Activated T-cell treated with anti-CD3 and anti-CD28 coated beads for 1 hour (primary cell): ENCODE measurements around the gene DNM3.
"Not testable (repeated sequence)": the region's sequence is repeated elsewhere in the genome, so short reads cannot be mapped to it uniquely, and the experiment has no call there.

Experiments
- DNase-seq: peaks from one replicate; pipeline ENCODE4 v3.0.0-alpha.2; 2020; ENCODE audit warnings: low read depth

Gene DNM3

GRCh38 chr1:172360985-172361384, 519.7 kb downstream of the DNM3 start:
- DNase-seq: no peak

DNA sequence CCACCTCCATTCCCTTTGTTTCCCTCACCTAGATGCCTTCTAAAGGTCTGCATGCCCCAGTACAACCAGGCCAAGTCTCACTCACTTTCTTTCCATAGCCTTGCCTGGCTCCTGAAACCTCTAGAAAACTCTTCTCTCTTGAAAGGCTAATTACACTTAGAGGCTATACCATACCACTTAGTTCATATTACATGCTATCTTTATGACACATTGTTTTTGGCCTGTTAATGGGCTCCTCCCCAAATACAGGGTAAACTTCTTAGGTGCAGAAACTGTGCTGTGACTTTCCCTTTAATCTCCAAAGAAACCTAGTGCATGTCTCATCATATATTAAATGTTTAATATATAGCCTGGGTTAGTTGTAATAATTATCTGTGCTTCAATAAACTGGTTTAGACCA, 522.6 kb downstream of the DNM3 start:
- DNase-seq: no peak

GRCh38 chr1:172371646-172372045, 530.3 kb downstream of the DNM3 start:
- not testable (repeated sequence) for DNase-seq

DNA sequence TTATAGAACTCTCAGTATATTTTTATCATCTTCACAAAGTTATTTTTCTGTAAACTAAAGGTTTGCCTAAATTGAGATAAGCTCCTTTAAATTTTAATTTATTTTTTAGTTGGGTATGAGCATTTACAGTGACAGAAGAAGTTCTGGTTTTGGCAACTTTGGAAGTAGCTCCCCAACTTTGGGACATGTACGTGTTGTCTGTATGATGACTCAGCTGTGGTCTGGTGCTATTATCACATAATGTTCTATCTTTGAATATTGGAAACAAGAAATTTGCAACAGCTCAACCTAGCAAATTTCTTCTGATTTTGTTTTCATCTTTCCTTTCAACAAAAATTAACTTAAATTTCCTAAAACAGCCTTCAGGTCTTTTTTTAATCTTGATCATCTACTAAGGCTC, 532.6 kb downstream of the DNM3 start:
- no peak for DNase-seq

- no peak for DNase-seq
Observed at GRCh38 chr1:172375211-172375631, 533.9 kb downstream of the DNM3 start.

GRCh38 chr1:172376431-172376830, 535.1 kb downstream of the DNM3 start:
- no peak for DNase-seq

GRCh38 chr1:172377565-172377964, 536.3 kb downstream of the DNM3 start:
- DNase-seq: no peak

GRCh38 chr1:172378109-172378760, 536.9 kb downstream of the DNM3 start:
- no peak for DNase-seq

DNA sequence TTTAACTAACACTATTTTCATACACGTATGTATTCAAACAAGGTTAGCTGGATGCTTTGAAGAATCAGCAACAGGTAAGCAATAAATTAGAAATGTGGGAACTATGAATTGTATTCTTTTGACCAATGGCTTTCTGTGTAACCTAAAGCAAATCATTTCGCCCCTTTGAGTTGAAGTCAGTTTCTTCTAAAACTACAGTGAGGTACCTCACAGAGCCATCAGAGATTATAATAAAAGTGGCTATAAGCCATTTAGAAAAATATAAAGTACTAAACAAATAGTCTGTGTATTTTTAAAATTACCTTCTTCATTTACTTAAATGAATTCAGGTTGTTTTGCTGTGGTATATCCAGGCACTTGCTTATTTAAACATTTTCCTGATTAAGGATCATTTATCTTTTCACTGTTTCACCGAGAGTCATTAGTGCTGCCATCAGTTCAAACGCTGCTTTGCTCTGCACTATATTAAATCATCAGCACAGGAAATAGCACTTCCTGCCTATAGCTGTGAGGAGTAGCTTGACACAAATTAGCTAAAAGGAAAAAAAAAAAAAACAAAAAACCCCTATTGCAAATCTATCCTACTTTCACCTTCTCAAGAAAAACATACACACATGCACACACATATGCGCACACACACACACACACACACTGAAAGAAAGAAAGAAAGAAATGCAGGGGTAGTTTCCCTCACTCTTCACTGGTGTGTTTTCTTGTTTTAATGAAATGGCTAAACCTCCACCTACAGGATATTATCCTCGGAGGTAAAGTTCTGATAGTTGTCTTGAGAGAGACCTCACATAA, 539.3 kb downstream of the DNM3 start:
- no peak for DNase-seq

- DNase-seq: no peak
Observed at GRCh38 chr1:172381946-172382345, 540.6 kb downstream of the DNM3 start.

GRCh38 chr1:172382406-172382805, 541.1 kb downstream of the DNM3 start:
- no peak for DNase-seq

DNA sequence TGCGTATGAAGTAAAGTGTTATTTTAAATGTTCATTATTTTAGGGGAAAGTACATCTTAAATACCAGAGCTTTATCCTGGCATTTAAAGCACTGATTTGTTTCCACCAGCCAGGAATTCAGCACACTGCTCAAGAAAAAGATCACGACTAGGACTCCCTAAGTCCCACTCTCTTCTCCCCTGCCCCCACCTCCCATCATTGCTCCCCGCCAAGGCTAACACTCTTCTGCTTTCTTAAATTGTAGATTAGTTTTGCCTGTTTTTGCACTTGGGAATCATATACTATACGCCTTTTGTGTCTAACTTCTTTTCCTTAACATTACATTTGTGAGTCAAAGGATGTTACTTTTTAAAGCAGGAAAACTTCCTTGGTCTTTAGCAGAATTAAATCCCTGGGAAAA, 541.7 kb downstream of the DNM3 start:
- DNase-seq: no peak

- DNase-seq: no peak
Observed at GRCh38 chr1:172383536-172383935, 542.2 kb downstream of the DNM3 start.

- DNase-seq: no peak
Observed at GRCh38 chr1:172384656-172385055, 543.4 kb downstream of the DNM3 start.

GRCh38 chr1:172386046-172386445, 544.7 kb downstream of the DNM3 start:
- DNase-seq: no peak

DNA sequence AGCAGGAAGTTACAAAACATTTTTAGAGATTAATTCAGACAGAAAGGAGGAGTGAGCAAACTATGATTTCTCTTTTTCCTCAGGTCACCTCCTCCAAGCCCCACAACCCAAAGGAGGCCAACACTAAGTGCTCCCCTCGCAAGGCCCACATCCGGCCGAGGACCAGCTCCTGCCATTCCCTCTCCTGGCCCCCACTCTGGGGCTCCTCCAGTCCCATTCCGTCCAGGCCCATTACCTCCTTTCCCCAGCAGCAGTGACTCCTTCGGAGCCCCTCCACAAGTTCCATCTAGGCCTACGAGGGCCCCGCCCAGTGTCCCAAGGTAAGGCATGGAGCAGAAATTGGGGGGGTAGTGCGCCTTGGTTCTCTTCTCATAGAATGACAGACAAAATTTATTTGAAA, 547.2 kb downstream of the DNM3 start:
- no peak for DNase-seq

DNA sequence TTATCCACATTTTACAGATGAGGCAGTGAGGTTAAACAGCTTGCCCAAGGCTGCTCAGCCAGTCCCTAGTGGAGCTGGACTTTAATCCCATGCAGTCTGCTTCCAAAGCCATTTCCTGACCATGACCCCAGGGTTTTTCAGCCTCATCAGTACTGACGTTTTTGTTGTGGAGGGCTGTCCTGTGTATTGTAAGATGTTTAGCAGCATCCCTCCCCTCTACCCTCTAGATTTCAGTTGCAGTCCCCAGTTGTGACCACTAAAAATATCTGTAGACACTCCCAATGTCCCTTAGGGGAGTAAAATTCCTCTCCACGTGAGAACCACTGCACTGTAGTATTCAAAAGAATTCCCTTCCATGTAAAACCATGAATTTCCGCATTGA, 549.0 kb downstream of the DNM3 start:
- DNase-seq: no peak

- DNase-seq: no peak
Observed at GRCh38 chr1:172390683-172391551, 549.6 kb downstream of the DNM3 start.

DNA sequence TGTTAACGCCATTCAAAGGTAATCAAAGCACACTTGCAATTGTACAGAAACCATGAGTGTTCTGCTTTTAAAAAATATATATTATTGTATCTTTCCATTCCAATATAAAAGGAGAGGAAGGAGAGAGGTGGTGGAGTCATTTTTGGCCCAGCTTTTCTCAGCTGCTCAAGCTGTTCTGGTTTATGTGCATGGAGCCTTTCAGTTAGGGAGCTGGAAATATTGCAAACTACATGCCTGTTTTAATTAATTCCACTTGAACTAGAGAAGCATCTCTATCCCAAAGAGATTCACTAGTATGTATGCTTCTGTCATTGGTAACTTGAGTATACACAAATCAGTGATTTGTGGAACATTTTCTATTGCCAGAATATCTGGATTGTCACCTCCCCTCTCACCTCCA, 550.7 kb downstream of the DNM3 start:
- DNase-seq: no peak

DNA sequence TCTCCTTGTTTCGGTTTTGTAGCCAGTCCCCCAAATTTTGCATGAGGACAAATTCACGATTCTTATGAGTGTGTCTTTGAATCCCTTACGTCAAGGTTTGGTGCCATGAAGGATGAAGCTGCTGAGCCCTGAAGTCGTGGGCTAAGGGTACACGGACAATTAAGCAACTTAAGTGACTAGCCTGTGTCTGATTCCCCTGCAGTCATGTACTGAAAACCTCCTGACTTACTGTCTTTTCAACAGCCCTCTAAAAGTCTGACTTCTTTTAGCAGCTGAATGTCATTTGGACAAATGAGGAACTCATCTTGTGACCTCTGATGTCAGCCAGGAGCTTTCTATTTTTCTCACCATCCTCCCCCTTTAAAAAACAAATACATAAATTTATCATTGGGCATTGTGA, 552.1 kb downstream of the DNM3 start:
- DNase-seq: no peak

GRCh38 chr1:172394141-172394751, 552.9 kb downstream of the DNM3 start:
- peak; percentile 50 for DNase-seq

DNA sequence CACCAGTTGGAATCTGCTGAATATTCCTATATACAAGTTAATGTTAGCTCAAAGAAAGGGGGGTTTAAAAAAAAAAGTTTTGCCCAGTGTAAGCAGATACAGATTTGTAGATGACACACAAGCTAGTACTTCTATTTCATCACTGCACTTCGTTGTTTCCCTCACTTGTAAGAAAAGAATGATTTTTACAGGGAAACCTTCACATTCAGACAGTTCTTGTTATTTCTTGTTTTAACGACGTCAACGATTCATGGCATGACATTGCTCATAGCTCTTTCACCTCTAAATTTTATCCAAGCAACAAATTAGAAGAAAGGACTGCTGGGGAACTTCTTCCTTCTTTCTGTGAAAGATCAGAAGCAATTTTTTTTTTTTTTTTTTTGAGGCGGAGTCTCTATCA, 553.5 kb downstream of the DNM3 start:
- DNase-seq: no peak
